ENCODE measurements around the gene TBX3.

Gene TBX3

GRCh38 chr12:114665411-114666260 is 18.3 kb downstream of the TBX3 start:
- Histone ChIP-seq H3K4me3 (ENCODE audit: low read length) (no peak overlapping the region), H3K36me3 (ENCODE audit: insufficient read depth, low read length) (no peaks in the 10 kb centered on the region), H3K4me1 (ENCODE audit: insufficient read depth, low read length) (no peaks in the 10 kb centered on the region), H2AFZ (ENCODE audit: low read depth, low read length) (no peak overlapping the region), H3K9me3 (ENCODE audit: low read length) (no peaks in the 10 kb centered on the region), H3K27me3 (ENCODE audit: insufficient read depth, low read length) (peaks cover 73% of the 10 kb centered on the region)

DNA sequence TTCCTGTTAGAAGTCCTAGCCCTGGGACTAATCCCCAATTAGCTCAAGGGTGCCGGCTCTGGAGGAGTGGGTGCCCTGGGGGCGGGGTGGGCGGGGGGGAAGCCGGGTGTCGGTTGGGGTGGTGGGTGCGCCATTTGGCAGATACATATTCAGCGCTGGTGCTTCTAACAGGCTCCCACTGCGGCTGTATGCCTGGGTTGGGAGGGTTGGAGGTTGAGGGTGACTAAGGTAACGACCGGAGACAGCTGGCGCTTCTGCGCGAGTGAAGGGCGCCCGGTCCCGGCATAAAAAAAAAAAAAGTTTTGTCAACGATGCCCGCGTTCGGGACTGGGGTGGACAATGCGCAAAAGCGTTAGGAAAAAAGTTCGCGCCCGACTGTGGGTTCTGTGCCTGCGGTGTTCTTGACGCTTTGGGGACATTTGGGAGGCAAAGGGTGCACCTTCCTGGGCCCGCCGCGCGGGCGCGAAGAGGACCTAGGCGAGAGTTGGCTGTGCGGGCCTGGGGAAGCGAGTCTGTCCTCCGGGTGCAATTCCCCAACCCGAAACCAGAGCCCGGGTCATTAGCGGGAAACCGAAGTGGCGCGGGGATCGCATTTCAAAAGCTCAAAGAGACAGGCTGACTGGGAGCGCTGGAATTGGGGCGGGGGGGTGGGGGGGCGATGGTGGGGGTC is 19.2 kb downstream of the TBX3 start:
- H3K4me3 ChIP-seq (ENCODE audit: low read length) = no peak overlapping the region
- H3K27me3 ChIP-seq (ENCODE audit: insufficient read depth, low read length) = peaks cover 65% of the 10 kb centered on the region

GRCh38 chr12:114662512-114663177 is 21.3 kb downstream of the TBX3 start:
- Histone ChIP-seq H3K27me3 (ENCODE audit: insufficient read depth, low read length) (peaks cover 49% of the 10 kb centered on the region), H3K4me1 (ENCODE audit: insufficient read depth, low read length) (no peaks in the 10 kb centered on the region), H3K9me3 (ENCODE audit: low read length) (no peaks in the 10 kb centered on the region), H3K4me3 (ENCODE audit: low read length) (no peak overlapping the region), H2AFZ (ENCODE audit: low read depth, low read length) (no peak overlapping the region), H3K36me3 (ENCODE audit: insufficient read depth, low read length) (no peaks in the 10 kb centered on the region)

More for the DNA sequence above, 19.2 kb downstream of the TBX3 start:
- H2AFZ ChIP-seq (ENCODE audit: low read depth, low read length) = no peak overlapping the region
- H3K36me3 ChIP-seq (ENCODE audit: insufficient read depth, low read length) = no peaks in the 10 kb centered on the region
- no peaks in the 10 kb centered on the region for H3K9me3 ChIP-seq (ENCODE audit: low read length)
- H3K4me1 ChIP-seq (ENCODE audit: insufficient read depth, low read length) = no peaks in the 10 kb centered on the region

- no peaks in the 10 kb centered on the region for H3K9me3 ChIP-seq (ENCODE audit: low read length)
- H3K4me1 ChIP-seq (ENCODE audit: insufficient read depth, low read length) = no peaks in the 10 kb centered on the region
- H2AFZ ChIP-seq (ENCODE audit: low read depth, low read length) = no peak overlapping the region
- no peak overlapping the region for H3K4me3 ChIP-seq (ENCODE audit: low read length)
- H3K27me3 ChIP-seq (ENCODE audit: insufficient read depth, low read length) = peaks cover 35% of the 10 kb centered on the region
- no peaks in the 10 kb centered on the region for H3K36me3 ChIP-seq (ENCODE audit: insufficient read depth, low read length)
Measured at GRCh38 chr12:114661245-114661644, 22.7 kb downstream of the TBX3 start.

DNA sequence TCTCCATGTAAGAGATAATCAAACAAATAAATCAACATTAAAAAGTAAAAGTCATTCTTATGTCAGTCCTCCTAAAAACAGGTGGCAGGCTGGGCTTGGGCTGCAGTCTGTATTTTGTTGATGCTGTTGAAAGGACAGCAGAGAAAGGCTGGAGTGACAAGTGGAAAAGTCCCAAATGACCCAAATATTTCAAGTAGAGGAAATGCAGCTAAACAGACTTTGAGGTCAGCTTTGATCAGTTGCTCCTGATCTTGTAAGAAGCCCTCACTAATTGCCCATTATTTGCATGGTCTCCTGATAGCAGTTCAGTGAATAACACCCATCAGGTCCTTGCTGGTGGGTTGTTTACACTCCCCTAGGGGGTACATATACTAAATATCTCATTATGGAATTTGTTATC is 24.9 kb downstream of the TBX3 start:
- H2AFZ ChIP-seq (ENCODE audit: low read depth, low read length) = no peak overlapping the region
- H3K4me1 ChIP-seq (ENCODE audit: insufficient read depth, low read length) = no peaks in the 10 kb centered on the region
- H3K4me3 ChIP-seq (ENCODE audit: low read length) = no peak overlapping the region
- H3K36me3 ChIP-seq (ENCODE audit: insufficient read depth, low read length) = no peaks in the 10 kb centered on the region
- H3K9me3 ChIP-seq (ENCODE audit: low read length) = no peaks in the 10 kb centered on the region
- peaks cover 18% of the 10 kb centered on the region for H3K27me3 ChIP-seq (ENCODE audit: insufficient read depth, low read length)

- Histone ChIP-seq H3K4me1 (ENCODE audit: insufficient read depth, low read length) (no peaks in the 10 kb centered on the region), H3K9me3 (ENCODE audit: low read length) (no peaks in the 10 kb centered on the region), H3K4me3 (ENCODE audit: low read length) (no peak overlapping the region), H3K27me3 (ENCODE audit: insufficient read depth, low read length) (peaks cover 8% of the 10 kb centered on the region), H2AFZ (ENCODE audit: low read depth, low read length) (no peak overlapping the region), H3K36me3 (ENCODE audit: insufficient read depth, low read length) (no peaks in the 10 kb centered on the region)
Measured at GRCh38 chr12:114658002-114658441, 26.0 kb downstream of the TBX3 start.

- Histone ChIP-seq H2AFZ (ENCODE audit: low read depth, low read length) (no peak overlapping the region), H3K4me3 (ENCODE audit: low read length) (no peak overlapping the region), H3K36me3 (ENCODE audit: insufficient read depth, low read length) (no peaks in the 10 kb centered on the region), H3K27me3 (ENCODE audit: insufficient read depth, low read length) (peaks cover 6% of the 10 kb centered on the region), H3K9me3 (ENCODE audit: low read length) (no peaks in the 10 kb centered on the region), H3K4me1 (ENCODE audit: insufficient read depth, low read length) (no peaks in the 10 kb centered on the region)
Measured at GRCh38 chr12:114657597-114657920, 26.4 kb downstream of the TBX3 start.

DNA sequence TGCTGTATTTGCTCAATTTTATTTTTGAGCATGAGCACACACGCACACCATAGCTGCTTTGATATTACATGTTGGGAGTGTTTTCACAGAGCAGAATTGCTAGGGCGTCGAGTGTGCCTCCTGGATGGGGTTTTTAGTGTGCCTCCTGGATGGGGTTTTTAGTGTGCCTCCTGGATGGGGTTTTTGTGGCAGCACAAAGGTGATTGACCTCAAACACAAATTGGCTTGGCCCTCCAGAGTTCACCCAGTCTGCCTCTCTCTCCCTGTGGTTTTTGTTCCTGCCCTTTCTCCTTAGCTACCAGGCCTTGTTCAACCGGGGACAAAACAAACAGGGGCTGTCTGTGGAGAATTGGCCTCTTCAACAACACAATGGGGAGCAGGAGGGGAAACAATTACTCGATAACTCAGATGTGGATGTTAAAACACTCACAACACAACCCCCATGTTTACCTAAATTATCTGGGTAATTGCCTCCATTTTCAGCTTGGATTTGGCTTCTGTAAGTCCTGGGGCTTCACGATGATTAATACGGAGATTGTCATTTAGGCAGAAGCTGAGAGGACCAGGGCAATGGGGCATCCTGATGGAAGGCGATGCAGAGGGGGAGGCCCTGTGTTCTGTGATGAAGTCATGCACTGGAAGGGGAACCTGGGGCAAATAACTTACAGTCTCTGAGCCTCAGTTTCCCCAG is 26.9 kb downstream of the TBX3 start:
- Histone ChIP-seq H3K27me3 (ENCODE audit: insufficient read depth, low read length) (peaks cover 6% of the 10 kb centered on the region), H3K9me3 (ENCODE audit: low read length) (no peaks in the 10 kb centered on the region), H3K36me3 (ENCODE audit: insufficient read depth, low read length) (no peaks in the 10 kb centered on the region), H2AFZ (ENCODE audit: low read depth, low read length) (no peak overlapping the region), H3K4me1 (ENCODE audit: insufficient read depth, low read length) (no peaks in the 10 kb centered on the region), H3K4me3 (ENCODE audit: low read length) (no peak overlapping the region)

DNA sequence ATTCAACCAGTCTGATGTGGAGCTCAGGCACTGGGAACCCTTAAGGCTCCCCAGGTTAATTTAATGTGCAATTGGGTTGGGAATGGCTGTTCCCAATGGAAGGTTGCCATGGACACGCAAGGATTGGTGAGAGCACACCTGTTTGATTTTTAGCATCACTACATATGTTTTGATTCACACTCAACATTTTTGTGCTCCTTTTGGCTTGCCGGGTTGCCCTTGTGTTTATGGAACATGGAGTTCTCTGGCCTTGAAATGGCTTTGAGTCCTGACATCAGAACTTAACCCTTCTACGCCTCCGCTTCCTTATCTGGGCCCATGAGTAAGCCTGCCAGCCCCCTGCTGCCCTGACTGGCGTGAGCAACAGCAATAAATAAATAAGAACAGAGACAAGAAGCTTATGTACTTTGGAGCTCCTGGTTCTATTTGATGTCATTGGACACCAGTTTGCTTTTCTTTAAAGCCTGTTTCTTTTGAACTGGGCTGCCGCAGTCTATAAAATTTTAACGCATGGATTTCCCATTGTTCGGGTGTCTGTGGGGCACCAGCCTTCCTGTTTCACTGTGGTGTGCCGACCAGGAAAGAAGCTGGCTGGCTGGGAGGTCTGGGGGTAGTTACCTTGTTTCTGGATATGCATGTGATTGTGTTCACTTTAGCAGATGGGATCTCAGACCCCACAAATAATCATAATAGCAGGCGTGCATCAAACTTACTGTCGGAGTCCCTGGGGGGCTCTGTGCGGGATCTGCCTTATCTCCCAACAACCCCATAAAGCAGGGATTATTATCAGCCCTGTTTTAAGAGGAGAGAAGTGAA is 27.8 kb downstream of the TBX3 start:
- Histone ChIP-seq H2AFZ (ENCODE audit: low read depth, low read length) (no peak overlapping the region), H3K27me3 (ENCODE audit: insufficient read depth, low read length) (peaks cover 6% of the 10 kb centered on the region), H3K9me3 (ENCODE audit: low read length) (no peaks in the 10 kb centered on the region), H3K36me3 (ENCODE audit: insufficient read depth, low read length) (no peaks in the 10 kb centered on the region), H3K4me3 (ENCODE audit: low read length) (no peak overlapping the region), H3K4me1 (ENCODE audit: insufficient read depth, low read length) (no peaks in the 10 kb centered on the region)

- no peaks in the 10 kb centered on the region for H3K4me1 ChIP-seq (ENCODE audit: insufficient read depth, low read length)
- H3K36me3 ChIP-seq (ENCODE audit: insufficient read depth, low read length) = no peaks in the 10 kb centered on the region
- no peaks in the 10 kb centered on the region for H3K27me3 ChIP-seq (ENCODE audit: insufficient read depth, low read length)
- H3K4me3 ChIP-seq (ENCODE audit: low read length) = no peak overlapping the region
- H2AFZ ChIP-seq (ENCODE audit: low read depth, low read length) = no peak overlapping the region
- H3K9me3 ChIP-seq (ENCODE audit: low read length) = no peaks in the 10 kb centered on the region
Measured at GRCh38 chr12:114649585-114649984, 34.4 kb downstream of the TBX3 start.

GRCh38 chr12:114648711-114649110 is 35.3 kb downstream of the TBX3 start:
- Histone ChIP-seq H3K9me3 (ENCODE audit: low read length) (no peaks in the 10 kb centered on the region), H2AFZ (ENCODE audit: low read depth, low read length) (no peak overlapping the region), H3K4me1 (ENCODE audit: insufficient read depth, low read length) (no peaks in the 10 kb centered on the region), H3K4me3 (ENCODE audit: low read length) (no peak overlapping the region), H3K27me3 (ENCODE audit: insufficient read depth, low read length) (no peaks in the 10 kb centered on the region), H3K36me3 (ENCODE audit: insufficient read depth, low read length) (no peaks in the 10 kb centered on the region)

DNA sequence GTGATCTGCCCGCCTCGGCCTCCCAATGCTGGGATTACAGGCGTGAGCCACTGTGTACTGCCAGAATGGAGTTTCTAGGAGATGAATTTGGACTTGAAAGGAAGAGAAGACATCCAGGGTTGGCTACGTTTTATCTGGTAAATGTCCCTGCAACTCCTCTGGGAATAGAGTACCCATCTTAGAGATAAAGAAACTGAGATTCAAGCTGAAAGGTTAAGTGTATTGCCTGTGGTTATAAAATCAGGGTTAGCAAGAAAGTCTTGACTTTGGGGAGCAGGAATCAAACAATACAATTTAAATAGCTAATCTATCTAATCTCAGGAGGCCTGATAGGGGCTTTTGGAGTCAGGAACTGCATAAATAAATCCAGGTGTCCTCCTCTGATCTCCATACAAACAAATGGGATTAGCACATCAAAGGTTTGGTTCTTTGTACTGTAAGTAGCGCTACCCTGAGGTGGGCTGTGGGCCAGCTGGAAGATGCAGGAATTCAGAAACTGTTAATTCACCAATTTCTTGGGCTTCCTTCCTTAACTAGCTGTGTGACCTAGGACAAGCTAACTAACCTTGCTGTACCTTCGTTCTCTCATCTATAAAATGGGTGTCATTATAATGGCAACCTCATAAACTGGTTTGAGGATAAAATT is 45.1 kb downstream of the TBX3 start:
- Histone ChIP-seq H3K4me3 (ENCODE audit: low read length) (no peak overlapping the region), H2AFZ (ENCODE audit: low read depth, low read length) (no peak overlapping the region), H3K4me1 (ENCODE audit: insufficient read depth, low read length) (no peaks in the 10 kb centered on the region), H3K9me3 (ENCODE audit: low read length) (no peaks in the 10 kb centered on the region), H3K36me3 (ENCODE audit: insufficient read depth, low read length) (no peaks in the 10 kb centered on the region), H3K27me3 (ENCODE audit: insufficient read depth, low read length) (no peaks in the 10 kb centered on the region)
